Measurements from ENCODE around the gene SNN. TPM values are rescaled to one million over a fixed set of nuclear protein-coding genes. Genes with fewer than 3 reads are reported as not detected.

SNN gene
- total RNA-seq, 1 donor from 2014 or later = 11.2 TPM

DNA sequence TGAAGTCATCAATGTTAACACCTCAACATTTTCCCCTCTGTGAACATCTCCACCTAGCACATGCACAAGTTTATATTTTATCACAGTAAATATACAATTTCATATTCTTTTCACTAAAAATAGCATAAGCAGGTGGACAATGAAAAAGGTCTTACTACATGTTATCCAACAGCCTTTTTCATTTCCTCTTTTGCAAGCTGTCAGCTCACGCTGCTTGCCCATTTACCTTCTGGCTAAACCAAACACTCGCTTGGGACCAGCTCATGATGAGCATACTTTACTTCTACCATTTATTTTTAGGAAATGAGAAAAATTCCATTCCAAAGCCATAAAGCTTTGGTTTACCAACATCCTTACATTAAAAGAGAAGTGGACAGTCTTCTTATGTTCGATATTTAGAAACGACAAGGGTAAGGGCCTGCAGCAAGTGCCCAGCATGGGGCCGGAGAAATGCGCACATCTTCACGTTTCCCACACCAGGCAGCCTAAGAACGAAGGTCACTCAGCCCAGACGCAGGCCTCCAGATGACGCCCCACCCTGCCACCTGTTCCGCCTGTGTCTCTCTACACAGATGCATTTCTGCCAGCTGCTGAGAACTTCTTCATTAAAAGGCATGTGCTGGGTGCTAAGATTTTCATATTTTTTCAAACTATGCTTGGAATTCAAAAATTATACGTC, 13.9 kb downstream of the SNN start:
- TF ChIP-seq, protein P1, sequence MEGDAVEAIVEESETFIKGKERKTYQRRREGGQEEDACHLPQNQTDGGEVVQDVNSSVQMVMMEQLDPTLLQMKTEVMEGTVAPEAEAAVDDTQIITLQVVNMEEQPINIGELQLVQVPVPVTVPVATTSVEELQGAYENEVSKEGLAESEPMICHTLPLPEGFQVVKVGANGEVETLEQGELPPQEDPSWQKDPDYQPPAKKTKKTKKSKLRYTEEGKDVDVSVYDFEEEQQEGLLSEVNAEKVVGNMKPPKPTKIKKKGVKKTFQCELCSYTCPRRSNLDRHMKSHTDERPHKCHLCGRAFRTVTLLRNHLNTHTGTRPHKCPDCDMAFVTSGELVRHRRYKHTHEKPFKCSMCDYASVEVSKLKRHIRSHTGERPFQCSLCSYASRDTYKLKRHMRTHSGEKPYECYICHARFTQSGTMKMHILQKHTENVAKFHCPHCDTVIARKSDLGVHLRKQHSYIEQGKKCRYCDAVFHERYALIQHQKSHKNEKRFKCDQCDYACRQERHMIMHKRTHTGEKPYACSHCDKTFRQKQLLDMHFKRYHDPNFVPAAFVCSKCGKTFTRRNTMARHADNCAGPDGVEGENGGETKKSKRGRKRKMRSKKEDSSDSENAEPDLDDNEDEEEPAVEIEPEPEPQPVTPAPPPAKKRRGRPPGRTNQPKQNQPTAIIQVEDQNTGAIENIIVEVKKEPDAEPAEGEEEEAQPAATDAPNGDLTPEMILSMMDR (conservative IDR thresholded peaks at IDR 0.05; ENCODE audit: low read depth, low read length) = no peak
- DNase-seq (ENCODE audit: low read depth) = no peak
- H3K4me3 ChIP-seq (ENCODE audit: low read depth, low read length) = no peak overlapping the region

DNA sequence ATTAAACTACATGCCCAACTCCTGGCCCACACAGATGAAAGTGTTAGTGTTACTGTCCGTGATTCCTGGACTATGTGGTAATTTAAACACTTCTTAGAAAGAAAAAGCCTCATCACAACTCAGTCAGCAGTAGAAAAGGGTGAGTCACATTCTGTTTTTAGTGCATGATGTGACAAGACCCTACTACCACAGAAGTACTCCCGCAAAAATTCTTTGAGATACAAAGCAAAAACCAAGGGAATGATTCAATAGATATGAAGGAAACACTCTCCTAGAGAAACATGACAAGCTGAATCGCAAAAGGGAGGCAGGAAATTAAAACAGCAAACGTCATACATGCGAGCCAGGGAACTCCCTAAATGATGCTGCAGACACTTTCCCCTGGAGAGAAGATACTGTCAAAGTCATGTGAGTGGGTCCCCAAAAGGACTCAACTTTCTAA, 14.4 kb downstream of the SNN start:
- TF ChIP-seq, protein P1 (conservative IDR thresholded peaks at IDR 0.05; ENCODE audit: low read depth, low read length) = no peak
- H3K4me3 ChIP-seq (ENCODE audit: low read depth, low read length) = no peak overlapping the region
- DNase-seq (ENCODE audit: low read depth) = no peak

DNA sequence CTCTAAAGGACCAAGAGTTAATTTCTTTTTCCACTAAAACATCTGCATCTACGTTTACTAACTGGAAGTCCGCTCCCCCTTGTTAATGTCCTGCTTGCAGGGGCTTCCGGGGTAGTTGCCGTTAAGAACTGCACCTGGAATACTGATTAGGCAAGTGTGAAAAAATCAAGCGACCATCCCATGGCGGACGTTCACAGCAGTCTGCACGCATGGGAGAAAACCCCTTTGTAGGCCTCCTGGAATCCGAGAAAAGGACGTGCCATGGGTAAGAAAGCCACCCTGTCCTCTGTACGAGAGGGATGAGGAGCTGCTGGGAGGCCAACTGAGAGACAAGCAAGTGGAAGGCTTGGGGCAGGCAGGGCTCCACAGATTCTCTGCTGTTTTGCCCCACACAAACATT, 14.9 kb downstream of the SNN start:
- TF ChIP-seq, protein P1 (conservative IDR thresholded peaks at IDR 0.05; ENCODE audit: low read depth, low read length) = no peak
- DNase-seq (ENCODE audit: low read depth) = no peak

DNA sequence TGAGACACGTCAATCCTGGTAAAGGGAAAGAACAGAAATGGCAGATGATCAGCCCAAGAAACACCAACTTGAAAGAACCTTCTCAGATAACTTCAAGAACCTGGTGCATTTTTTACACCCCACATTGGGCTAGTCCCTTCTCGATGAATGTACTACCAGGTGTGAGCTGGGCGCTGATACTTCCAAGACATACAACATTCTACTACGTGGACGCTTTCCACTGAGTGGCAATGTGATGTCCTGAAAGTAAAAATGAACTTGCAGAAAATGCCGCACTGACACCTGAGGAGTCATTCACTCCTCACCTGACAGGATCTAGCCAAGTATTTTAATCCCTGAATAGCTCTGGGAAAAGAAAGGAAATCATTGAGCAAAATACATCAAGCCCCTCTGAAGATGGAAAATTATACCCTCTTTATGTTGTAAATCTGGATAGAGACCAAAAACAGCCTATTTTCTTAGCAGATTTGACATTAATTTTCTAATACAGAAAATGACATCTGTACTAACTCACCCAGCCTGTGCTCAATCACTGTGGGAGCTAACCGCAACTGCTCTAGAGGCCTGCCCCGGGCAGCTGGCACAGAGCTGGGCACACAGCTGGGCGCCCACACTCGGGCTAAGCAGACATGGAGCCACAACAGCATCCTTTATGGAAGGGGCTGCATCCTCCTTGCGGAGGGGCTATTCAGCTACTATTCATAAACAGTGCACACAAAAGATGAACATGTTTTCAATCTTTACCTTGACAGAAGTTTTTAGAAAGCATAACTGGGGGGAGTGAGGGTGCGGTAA, 16.2 kb downstream of the SNN start:
- no peak overlapping the region for H3K4me3 ChIP-seq (ENCODE audit: low read depth, low read length)
- TF ChIP-seq, protein P1 (conservative IDR thresholded peaks at IDR 0.05; ENCODE audit: low read depth, low read length) = no peak
- no peak for DNase-seq (ENCODE audit: low read depth)

More for the DNA sequence above, 14.9 kb downstream of the SNN start:
- no peak overlapping the region for H3K4me3 ChIP-seq (ENCODE audit: low read depth, low read length)

DNA sequence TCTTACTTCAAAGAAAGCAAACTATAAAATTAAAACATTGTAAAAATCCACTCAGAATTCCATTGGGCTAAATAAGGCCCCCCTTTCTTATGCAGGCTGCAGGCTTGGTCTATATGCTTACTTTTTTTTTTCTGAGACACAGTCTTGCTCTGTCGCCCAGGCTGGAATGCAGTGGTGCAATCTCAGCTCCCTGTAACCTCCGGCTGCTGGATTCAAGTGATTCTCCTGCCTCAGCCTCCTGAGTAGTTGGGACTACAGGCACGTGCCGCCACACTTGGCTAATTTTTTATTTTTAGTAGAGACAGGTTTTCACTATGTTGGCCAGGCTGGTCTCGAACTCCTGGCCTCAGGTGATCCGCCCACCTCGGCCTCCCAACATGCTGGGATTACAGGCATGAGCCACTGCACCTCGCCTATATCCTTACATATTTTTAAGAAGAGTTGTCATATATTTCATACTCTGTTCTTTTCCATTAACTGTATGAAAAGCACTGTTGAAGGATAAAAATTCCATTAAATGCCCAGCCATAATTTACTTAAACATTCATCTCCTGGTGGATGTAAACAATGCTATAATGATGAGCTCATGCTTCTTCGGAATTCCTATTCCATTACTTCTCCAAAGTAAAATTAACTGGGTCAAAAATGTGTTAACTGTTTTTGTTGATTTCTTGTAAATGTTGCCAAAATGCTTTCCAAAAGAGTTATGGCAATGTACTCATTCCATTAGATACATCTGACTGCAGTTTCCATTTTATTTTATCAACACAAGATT, 17.8 kb downstream of the SNN start:
- no peak for DNase-seq (ENCODE audit: low read depth)
- H3K4me3 ChIP-seq (ENCODE audit: low read depth, low read length) = no peak overlapping the region
- TF ChIP-seq, protein P1 (conservative IDR thresholded peaks at IDR 0.05; ENCODE audit: low read depth, low read length) = no peak

DNA sequence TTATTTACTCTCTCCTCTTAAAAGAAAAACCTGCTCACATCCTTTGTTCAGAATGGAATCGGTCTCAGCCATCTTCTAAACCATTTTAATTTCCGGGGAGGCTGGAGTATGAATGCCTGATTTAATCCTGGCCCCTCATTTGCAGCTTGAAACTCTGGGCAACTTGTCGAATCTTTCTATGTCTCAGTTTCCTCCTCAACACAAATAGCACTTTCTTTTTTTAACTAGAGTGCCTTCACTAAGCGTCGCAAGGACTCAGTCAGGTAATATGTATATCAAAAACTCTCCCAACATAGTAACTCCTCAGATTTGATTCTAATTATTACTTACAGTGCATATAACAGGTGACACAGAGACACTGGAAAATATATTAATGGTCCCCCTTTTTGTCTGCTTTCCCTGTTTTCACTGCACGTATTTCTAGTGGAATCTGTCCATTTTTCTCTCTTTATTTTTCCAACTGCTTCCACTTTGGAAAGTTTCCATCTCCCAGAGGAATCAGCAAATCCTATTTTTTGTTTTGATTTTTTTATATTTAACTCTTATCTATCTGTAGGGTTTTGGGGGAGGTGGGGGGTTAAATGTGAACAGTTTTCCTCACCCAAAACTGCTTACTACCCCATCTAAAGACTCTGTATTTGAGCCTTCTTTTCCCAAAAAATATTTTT, 18.6 kb downstream of the SNN start:
- no peak overlapping the region for H3K4me3 ChIP-seq (ENCODE audit: low read depth, low read length)
- TF ChIP-seq, protein P1 (conservative IDR thresholded peaks at IDR 0.05; ENCODE audit: low read depth, low read length) = no peak
- DNase-seq (ENCODE audit: low read depth) = no peak

All from epithelial cell of proximal tubule (primary cell).